ENCODE measurements around the gene NAGPA.

- TF ChIP-seq, protein P1, sequence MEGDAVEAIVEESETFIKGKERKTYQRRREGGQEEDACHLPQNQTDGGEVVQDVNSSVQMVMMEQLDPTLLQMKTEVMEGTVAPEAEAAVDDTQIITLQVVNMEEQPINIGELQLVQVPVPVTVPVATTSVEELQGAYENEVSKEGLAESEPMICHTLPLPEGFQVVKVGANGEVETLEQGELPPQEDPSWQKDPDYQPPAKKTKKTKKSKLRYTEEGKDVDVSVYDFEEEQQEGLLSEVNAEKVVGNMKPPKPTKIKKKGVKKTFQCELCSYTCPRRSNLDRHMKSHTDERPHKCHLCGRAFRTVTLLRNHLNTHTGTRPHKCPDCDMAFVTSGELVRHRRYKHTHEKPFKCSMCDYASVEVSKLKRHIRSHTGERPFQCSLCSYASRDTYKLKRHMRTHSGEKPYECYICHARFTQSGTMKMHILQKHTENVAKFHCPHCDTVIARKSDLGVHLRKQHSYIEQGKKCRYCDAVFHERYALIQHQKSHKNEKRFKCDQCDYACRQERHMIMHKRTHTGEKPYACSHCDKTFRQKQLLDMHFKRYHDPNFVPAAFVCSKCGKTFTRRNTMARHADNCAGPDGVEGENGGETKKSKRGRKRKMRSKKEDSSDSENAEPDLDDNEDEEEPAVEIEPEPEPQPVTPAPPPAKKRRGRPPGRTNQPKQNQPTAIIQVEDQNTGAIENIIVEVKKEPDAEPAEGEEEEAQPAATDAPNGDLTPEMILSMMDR (IDR thresholded peaks at IDR 0.05): no peak
- no peak for TF ChIP-seq POLR2A (IDR thresholded peaks at IDR 0.05)
These were observed 977 bp downstream of the NAGPA start for GRCh38 chr16:5032748-5033167.

All from lower leg skin (tissue), 3 donors.